HG02642 (cell line): ENCODE data around the gene DOCK4.

Source experiments
- ATAC-seq: cut with Tn5 transposase; IDR thresholded peaks from one replicate; pipeline ENCODE4 v1.9.1; 2021; ENCODE audit warnings: mild to moderate bottlenecking; ENCODE audit not compliant: unreplicated experiment, poor library complexity

Gene DOCK4

DNA sequence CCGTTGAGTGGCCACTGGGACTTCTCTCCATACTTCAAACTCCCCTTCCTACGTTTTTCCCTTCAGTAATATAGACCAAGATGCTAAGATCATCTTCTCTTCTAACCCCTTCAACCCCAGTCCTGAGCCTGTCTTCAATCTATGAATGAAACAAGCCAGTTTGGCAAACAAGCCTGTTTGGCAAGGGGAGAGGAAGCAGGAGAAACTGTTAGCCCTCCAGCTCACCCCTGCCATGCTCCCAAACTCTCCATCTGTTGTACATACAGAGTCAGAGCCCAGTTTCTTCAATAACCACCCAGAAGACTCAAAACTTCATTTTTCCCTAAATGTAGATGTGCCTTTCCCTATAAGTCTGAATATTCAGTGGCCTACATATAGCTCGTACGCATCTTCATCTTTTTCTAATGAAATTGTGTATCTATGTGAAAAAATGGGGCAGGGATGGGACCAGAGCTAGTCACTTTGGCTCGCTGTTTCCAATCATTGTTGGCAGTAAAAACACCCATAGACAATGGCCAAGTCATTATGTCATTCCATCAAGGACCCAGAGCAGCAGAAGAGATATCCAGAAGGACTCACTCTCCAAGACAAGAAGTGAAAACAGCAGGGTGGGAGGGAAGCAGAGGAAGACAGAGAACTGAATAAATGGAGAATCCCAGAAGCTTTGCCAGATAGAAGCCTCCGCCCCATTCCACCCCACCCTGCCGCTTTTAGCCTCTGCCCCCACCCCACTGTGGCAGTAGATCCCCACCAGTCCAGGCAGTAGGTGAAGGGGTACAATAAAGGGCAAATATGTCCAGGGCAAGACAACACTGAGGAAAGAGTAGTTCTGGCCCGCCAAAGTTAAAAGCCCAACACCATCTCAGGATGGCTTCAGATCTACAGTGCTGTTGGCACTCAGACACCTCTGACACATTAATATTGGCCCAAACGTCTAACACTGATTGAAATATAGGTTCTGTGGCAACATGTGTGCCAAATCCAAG lies 87.3 kb downstream of the DOCK4 start:
- ATAC-seq = no peak

DNA sequence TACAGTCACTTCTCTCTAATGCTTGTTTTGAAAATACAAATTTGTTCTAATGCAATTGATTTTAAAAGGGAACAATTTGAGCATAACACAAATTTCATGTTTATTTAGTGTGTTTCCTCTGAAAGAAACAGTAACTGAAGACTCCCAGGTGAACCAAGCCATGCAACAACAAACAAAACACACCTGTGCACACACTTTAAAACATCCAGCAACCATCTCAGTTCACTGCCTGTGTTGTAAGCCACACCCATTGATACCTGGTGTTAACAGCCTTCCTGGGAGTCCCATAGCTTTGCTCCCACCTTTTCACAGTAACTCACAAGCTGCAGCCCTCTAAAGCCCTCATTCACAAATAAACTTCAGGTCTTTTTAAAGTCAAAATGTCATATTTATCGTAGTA lies 89.3 kb downstream of the DOCK4 start:
- ATAC-seq = no peak

DNA sequence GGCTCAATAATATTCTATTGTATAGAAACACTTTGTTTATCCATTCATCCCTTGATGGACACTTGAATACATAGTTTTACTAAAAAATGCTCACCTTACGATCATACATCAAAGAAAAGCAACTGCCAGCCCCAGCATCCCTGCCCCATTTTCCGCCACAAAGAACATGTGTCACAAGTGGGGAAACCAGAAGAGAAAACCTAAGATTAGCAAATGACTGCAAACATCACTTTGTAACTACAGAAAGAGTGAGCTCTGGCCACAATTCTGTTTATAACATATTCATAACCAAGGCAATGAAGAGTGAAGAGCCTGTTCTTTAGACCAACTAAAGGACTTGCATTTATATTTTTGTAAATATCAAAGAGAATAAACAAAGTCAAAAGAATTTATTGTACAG lies 89.8 kb downstream of the DOCK4 start:
- no peak for ATAC-seq

DNA sequence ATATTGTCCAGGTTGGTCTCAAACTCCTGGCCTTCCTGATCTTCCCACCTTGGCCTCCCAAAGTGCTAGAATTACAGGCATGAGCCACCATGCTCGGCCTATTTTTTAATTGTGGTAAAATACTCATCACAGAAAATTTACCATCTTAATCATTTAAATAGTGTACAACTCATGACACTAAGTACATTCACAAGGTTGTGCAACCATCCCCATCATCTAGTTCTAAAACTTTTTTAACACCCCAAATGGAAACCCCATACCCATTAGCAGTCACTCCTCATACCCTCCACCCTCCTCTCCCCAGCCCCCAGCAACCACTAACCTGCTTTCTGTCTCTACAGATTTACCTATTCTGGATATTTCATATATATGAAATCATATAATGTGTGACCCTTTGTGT lies 90.3 kb downstream of the DOCK4 start:
- ATAC-seq = no peak

DNA sequence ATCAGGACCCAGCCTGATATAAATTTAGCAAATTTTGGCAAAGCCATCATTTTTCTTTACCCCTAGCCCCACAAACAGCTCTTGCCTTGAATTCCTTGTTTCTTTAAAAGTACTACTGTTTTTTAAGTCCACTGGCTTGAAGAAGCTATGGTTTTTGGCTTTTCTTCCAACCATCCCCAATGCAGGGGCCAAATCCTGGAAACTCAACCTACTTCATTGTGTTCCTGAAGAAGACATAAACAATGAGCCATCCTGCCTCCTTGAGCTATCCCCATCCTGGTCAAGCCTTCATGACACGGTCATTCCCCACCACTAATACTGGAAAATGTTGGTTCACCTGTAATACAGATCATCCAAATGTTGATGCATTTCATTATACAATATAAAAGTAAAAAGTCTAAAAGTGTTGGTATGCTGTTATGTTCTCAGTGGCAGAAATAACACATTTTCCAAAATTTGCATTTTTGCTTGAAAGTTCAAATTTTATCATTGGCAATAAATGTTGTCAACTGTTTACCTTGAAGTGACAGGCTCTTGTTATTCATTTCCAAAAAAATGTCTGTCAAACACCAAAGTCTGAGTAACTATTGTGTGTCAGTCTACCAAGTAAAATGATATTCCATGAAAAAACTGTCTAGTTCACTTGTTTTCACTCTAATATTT lies 92.2 kb downstream of the DOCK4 start:
- ATAC-seq = no peak

DNA sequence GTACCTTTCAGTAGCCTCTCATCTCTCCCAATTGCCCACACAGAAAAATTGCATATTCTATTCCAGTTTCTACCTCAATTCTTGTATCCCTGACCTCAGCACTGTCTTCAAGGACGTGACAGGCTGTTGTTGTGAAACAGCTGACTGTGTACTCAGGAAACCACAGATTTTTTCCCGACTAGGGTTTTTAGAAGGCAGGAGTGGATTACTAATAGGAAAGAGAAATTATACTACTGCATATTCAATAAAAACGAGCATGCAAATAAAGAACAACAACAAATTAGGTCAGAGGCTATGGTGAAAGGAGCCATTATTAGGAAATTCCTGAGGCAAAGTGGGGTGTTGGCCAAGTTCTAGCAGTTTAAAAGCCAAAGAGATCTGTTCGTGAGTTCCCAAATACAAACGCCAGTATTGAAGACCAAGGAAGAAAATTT lies 93.4 kb downstream of the DOCK4 start:
- ATAC-seq = no peak

DNA sequence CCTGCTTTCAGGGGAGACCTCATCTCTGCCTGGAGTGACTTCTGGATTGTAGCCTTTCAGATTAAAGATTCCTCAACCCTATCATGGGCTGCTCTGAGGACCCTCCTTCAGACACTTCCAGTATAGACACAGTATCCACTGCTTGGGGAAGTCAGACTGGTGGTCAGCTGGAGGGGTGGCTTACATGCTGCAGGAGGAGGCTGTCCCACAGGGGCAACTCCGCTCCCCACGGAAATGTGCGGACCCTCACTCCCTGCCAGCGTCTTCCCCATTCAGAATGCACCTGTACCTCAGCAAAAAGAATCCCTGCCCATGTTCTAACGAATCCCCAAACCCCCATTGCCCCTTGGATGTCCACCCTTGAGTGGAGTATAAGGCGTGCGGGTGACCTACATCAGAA lies 95.5 kb downstream of the DOCK4 start:
- no peak for ATAC-seq

DNA sequence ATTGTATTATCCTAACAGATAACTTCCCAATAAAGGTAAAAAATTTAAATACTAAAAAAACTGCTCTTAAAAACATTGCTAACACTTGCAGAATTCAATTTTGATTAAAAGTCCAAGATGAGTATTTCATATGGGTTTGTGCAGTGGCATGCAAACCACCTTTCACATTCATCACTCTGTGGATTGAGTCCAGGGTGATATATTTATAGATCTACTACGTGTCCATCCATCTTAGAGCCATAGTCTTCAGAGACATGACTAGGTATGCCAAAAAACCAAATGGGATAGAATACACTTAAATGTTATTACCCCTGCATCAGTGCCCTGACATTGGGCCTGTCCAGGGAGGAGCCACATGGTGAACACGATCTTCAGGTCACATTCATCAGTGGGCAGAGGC lies 96.0 kb downstream of the DOCK4 start:
- no peak for ATAC-seq

DNA sequence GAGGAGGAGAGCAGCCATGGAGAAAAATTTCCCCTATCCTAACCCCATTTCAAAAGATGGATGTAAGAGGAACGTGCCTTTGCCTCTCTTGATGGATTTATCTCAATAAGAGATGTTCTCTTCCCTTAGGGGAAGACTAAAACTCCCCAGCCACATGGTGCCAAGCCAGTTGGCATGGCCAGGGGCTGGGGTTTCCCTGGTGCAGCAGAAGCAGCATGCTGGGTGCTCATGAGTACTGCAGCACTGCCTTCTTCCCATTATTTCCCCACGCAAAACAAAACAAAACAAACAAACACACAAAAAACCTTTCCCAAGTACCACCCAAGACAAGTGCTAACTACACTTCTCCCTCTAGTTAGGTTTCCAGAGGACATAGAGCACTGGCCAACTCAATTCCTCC lies 97.2 kb downstream of the DOCK4 start:
- no peak for ATAC-seq

DNA sequence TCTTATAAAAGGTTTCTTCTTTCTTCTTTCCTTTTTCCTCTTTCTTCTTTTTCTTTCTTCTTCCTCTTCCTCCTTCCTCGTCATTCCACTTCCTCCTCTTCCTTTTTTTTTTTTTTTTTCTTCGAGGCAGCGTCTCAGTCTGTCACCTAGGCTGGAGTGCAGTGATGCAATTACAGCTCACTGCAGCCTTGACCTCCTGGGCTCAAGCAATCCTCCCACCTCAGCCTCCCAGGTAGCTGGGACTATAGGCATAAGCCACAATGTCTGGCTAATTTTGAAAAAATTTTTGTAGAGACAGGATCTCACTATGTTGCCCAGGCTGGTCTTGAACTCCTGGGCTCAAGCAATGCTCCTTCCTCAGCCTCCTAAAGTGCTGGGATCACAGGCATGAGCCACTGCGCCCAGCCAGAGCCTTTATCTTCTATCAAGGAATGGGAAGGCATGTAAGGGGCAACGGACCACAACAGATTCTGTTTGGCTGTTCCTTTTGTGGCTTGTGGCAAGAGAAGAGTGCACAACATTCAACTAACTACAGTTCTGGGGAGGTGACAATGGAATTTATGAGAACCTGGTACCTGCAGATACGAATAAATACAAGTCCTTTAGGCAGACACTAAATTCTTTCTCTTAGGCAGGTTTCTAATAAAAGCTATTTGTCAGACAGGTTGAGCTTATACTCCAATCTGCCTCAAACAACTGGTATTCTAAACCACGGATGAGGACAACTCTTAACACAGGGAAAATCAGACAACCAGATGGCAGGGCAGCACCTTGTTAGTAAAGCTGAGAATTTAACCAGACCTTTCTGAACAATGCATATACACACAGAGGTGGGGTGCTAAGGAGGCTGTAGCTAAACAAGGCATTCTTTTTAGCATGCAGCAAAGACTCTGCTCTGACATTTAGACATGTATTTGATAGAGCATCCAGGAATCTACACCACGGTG lies 100.3 kb downstream of the DOCK4 start:
- no peak for ATAC-seq

DNA sequence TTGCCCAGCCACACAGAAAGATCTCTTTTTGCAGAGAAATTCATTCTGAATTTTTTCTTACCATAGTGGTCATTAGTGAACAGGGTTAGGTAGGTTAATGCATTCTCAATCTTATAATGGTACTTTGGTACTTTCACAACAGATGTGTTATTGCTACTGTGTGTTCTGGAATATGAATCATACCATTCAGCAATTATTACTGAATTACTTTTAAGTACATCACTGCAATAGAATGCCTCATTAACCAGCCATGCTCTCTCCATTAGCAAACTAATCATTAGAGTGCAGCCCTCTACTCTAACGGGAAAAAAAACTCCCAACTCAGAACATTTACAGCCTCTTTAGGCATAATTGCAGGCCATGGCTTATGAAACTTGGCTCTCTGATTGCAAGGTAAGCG lies 102.1 kb downstream of the DOCK4 start:
- no peak for ATAC-seq

DNA sequence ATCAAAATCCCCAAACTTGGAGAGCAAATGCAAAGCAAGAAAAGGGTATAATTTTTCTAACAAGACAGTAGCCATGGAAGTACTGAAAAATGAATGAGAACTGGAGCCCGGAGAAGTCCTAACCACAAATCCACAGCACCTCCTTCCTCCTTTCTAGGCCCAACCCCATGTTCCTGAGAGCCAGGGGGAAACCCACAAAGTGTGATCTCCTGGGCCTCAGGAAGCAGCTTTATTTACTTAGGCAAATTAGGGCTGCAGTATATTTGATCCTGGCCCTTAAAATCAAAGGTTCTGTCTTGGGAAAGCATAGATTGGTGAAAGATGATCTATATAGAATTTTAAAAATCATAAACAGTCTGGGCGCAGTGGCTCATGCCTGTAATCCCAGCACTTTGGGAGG lies 103.0 kb downstream of the DOCK4 start:
- no peak for ATAC-seq

DNA sequence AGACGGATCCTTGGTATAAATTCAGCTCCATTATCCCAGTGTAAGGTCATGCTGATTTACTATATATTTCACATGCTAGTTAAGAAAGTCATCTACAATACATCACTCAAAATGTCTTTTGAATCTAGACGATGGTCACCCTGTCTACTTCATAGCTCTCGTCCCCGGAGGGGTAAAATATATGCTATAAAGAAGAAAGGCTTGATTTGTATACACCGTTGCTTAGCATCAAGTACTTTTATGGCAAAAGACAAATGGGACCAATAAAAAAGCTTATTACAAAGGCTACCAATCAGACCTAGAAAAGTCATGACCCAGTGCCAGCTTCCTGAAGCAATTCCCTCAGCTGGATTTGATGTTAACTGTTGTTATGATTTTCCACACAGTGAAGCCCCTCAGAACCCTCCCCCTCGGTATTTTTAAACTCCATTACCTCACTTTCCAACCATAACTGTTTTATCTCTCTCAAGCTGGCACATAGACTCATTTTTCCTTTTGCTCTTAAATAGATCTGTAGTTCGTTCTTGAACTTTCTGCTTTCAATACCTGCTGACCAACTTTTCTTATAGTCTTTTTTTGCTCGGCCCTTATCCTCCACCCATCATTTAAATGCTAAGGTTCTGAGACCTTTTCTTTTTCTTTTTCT lies 104.9 kb downstream of the DOCK4 start:
- no peak for ATAC-seq

DNA sequence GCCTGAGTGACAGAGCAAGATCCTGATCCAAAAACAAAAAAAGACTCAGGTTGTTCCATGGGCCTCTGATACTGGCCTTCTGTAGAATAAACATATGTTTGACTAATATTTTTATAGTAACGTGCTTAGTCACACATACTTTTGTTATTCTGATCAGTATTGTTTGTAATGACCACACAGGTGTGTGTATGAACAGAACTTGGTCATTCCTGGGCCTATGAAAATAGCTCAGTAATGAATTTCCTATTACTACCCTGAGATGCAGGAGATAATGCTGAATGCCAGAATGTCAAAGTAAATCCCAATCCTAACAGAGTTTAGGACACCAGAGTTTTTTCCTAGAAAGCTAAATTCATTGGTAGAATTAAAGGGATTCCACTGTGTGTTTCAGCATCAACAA lies 108.7 kb downstream of the DOCK4 start:
- no peak for ATAC-seq

DNA sequence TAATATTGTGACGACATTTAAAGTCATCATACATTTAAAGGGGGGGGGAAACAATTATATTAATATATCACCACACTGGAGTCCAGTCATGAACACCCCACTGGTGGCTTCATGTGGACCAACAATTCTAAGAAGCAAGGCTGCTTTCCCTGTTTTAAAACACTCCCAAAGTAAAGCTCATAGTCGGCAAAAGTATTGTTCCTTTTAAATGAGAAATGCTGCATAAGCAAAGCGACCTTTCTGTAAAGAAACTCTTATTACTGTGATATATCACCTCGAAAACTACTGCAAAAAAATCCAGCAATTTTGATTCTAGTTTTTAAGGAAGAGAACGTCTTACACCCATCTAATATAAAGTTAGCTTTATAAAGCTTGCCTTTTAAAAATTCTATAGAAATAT lies 112.8 kb downstream of the DOCK4 start:
- ATAC-seq = no peak

DNA sequence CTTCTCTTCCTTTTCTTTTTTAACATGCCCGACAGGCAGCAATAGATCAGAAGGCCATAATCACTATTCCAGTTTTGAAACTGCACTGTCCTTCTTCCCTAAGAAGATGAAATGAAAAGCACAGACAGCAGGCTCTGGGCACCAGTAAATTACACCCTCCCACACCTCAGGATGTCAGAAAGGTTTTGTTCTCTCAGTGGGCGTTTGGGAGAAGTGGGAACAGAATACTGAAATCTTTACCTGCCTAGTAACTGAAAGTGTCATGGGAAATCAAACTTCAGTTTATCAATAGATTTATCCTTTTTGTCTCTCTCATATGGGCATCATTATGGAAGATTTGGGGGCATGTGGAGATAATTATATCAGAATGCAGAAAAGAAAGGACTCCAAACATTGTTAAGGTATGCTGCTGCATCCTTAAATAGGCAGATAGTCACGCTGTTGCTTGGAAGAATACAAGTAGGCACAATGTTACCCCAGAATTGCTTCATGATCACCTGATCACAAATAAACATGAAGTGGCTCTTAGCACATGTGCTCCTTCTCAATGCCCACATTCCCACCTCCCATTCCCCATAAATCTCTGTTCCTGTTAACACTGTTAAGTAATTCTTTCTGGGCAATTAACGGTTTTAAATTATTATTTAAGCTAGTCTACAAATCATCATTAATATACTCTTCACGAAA lies 113.3 kb downstream of the DOCK4 start:
- ATAC-seq = no peak

DNA sequence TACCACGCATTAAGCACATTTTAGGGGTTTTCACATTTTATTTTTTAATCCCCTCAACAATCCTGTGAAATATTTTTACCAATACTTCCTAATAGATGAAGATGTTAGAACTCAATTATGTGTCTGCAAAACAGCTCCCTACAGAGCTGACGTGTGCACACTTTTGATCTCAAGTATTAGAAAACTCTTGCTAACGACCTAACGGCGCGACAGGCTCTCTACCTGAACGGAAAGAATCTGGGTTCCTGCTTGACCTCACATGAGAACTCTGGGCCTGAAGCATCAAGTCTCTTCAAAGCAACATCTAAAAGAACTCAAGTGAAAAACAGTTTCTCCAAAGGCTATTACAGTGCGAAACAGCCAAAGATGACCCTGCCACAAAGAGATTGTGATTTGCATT lies 113.9 kb downstream of the DOCK4 start:
- no peak for ATAC-seq

DNA sequence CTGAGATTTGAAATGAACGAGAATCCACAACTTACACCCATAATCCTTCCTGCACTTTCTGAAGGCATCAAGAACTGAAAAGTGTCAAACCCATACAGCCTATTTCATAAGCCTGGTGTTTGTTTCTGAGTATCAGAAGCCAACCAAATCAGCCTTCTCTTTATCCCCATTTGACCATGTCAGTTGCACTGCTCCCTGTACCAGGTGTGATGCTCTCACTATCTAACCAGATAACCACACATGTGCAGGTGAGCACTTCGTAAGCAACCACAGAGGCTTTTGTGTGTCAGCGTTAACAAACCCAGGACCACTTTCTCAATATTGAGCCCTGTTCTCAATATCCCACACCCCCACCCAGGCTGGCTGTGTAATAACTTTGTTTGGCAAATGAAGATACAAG lies 114.4 kb downstream of the DOCK4 start:
- no peak for ATAC-seq

DNA sequence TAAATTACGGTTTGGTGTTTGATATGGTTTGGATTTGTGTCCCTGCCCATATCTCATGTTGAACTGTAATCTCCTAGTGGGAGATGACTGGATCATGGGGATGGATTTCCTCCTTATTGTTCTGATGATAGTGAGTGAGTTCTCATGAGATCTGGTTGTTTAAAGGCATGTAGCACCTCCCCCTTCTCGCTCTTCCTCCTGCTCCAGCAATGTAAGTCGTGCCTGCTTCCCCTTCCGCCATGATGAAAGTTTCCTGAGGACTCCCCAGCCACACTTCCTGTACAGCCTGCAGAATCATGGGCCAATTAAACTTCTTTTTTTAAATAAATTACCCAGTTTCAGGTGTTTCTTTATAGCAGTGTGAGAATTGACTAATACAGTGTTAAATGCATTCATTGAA lies 116.6 kb downstream of the DOCK4 start:
- ATAC-seq = no peak
